Activated T-cell treated with anti-CD3 and anti-CD28 coated beads for 24 hours (primary cell): ENCODE results near the gene USP4.
"Not testable (repeated sequence)": the region's sequence is repeated elsewhere in the genome, so short reads cannot be mapped to it uniquely, and the experiment has no call there.

Source experiments
- DNase-seq: peaks from one replicate; pipeline ENCODE4 v3.0.0-alpha.2; 2020; ENCODE audit warnings: low read depth

USP4 gene

GRCh38 chr3:49352281-49352680, 12.4 kb upstream of the USP4 start:
- DNase-seq = no peak

- no peak for DNase-seq
Measured at GRCh38 chr3:49351521-49352011, 11.7 kb upstream of the USP4 start.

- no peak for DNase-seq
Measured at GRCh38 chr3:49349348-49350114, 9.7 kb upstream of the USP4 start.

GRCh38 chr3:49348361-49348760, 8.5 kb upstream of the USP4 start:
- not testable (repeated sequence) for DNase-seq

- no peak for DNase-seq
Measured at GRCh38 chr3:49346797-49347251, 7.0 kb upstream of the USP4 start.

GRCh38 chr3:49343163-49343562, 3.3 kb upstream of the USP4 start:
- no peak for DNase-seq

GRCh38 chr3:49341996-49342395, 2.1 kb upstream of the USP4 start:
- DNase-seq = no peak

GRCh38 chr3:49339581-49339940, 292 bp downstream of the USP4 start:
- peak; percentile 10 for DNase-seq

- DNase-seq = no peak
Measured at GRCh38 chr3:49333916-49334633, 5.8 kb downstream of the USP4 start.

- no peak for DNase-seq
Measured at GRCh38 chr3:49333091-49333490, 6.8 kb downstream of the USP4 start.

GRCh38 chr3:49329186-49329585, 10.7 kb downstream of the USP4 start:
- no peak for DNase-seq

- not testable (repeated sequence) for DNase-seq
Measured at GRCh38 chr3:49328350-49328749, 11.5 kb downstream of the USP4 start.

- DNase-seq = no peak
Measured at GRCh38 chr3:49327485-49327884, 12.4 kb downstream of the USP4 start.

- DNase-seq = no peak
Measured at GRCh38 chr3:49324768-49325167, 15.1 kb downstream of the USP4 start.

GRCh38 chr3:49316696-49317457, 23.0 kb downstream of the USP4 start:
- no peak for DNase-seq

GRCh38 chr3:49313896-49314688, 25.8 kb downstream of the USP4 start:
- DNase-seq = no peak

- DNase-seq = no peak
Measured at GRCh38 chr3:49311283-49311682, 28.6 kb downstream of the USP4 start.

- DNase-seq = no peak
Measured at GRCh38 chr3:49310677-49311076, 29.2 kb downstream of the USP4 start.

GRCh38 chr3:49305608-49306007, 34.2 kb downstream of the USP4 start:
- DNase-seq = no peak

- DNase-seq = no peak
Measured at GRCh38 chr3:49302613-49303012, 37.2 kb downstream of the USP4 start.

GRCh38 chr3:49300595-49300994, 39.3 kb downstream of the USP4 start:
- no peak for DNase-seq

GRCh38 chr3:49298511-49298910, 41.3 kb downstream of the USP4 start:
- DNase-seq = no peak
